ENCODE measurements around the gene DLX3.
A peak's percentile ranks its signal among the peaks of the same experiment; 100 is the strongest.
"Not testable (repeated sequence)": the region's sequence is repeated elsewhere in the genome, so short reads cannot be mapped to it uniquely, and the experiment has no call there.

Gene DLX3

DNA sequence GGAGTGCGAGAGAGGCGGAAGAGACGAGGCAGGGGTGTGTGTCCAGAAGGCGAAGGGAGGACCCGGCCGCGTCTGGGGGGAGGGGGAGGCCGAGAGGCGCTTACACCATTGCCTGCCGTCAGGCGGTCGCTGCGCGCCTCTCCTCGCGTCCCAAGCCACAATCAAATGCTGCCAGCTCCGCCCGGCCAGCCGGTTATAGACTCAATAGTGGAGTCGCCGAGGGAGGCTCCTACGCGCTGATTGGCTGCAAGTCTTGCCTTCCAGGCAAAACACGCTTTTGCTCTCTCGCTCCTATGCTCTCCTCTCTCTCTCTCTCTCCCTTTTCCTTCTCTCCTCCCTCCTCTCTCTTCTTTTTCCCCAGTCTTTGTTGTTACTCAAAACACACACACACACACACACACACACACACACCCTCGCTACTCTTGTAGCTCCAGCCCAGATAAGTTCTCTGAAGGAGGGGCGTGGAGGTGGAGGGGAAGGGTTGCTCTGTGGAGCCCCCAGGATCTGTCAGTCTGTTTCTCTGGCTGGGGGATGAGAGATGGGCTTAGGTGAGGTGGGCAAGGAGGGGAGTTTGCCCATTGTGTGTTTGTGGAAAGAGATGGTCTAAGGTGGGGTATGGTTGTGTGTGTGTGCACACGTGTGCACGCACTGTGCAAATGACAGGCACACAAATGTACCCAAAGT is at the start of gene DLX3:
TSS of gene DLX3 (minus strand) at position 170 of the 684 bp plus-strand sequence. CDS start 226 bp downstream, outside the sequence.
- DNase-seq (ENCODE audit: low read depth in 2 of 2), result no peak

- DNase-seq (ENCODE audit: low read depth in 2 of 2), result no peak
These were observed 49.5 kb upstream of the DLX3 start for GRCh38 chr17:50044483-50044882.

- DNase-seq (ENCODE audit: low read depth in 2 of 2), result no peak
These were observed 48.5 kb upstream of the DLX3 start for GRCh38 chr17:50043290-50044148.

DNA sequence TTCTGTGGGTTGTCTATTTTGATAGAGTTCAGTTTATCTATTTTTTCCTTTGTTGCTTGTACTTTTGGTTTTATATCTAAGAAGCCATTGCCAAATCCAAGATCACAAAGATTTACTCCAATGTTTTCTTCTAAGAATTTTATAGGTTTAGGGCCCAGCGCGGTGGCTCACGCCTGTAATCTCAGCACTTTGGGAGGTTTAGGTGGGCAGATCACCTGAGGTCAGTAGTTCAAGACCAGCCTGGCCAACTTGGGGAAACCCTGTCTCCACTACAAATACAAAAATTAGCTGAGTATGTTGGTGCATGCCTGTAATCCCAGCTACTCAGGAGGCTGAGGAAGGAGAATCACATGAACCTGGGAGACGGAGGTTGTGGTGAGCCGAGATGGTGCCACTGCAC is 47.2 kb upstream of the DLX3 start:
- no peak for DNase-seq (ENCODE audit: low read depth in 2 of 2)

DNA sequence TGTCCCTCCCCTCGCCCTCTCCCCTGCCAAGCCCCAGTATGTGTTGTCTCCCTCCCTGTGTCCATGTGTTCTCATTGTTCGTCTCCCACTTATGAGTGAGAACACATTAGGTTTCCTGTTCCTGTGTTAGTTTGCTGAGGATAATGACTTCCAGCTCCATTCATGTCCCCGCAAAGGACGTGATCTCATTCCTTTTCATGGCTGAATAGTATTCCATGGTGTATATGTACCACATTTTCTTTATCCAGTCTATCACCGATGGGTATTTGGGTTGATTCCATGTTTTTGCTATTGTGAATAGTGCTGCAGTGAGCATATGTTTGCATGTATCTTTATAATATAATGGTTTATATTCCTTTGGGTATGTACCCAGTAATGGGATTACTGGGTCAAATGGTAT is 45.5 kb upstream of the DLX3 start:
- DNase-seq (ENCODE audit: low read depth in 2 of 2), result not testable (repeated sequence)

- DNase-seq (ENCODE audit: low read depth in 2 of 2), result no peak
These were observed 44.0 kb upstream of the DLX3 start for GRCh38 chr17:50039058-50039457.

- DNase-seq (ENCODE audit: low read depth in 2 of 2), result no peak
These were observed 42.5 kb upstream of the DLX3 start for GRCh38 chr17:50037321-50038107.

DNA sequence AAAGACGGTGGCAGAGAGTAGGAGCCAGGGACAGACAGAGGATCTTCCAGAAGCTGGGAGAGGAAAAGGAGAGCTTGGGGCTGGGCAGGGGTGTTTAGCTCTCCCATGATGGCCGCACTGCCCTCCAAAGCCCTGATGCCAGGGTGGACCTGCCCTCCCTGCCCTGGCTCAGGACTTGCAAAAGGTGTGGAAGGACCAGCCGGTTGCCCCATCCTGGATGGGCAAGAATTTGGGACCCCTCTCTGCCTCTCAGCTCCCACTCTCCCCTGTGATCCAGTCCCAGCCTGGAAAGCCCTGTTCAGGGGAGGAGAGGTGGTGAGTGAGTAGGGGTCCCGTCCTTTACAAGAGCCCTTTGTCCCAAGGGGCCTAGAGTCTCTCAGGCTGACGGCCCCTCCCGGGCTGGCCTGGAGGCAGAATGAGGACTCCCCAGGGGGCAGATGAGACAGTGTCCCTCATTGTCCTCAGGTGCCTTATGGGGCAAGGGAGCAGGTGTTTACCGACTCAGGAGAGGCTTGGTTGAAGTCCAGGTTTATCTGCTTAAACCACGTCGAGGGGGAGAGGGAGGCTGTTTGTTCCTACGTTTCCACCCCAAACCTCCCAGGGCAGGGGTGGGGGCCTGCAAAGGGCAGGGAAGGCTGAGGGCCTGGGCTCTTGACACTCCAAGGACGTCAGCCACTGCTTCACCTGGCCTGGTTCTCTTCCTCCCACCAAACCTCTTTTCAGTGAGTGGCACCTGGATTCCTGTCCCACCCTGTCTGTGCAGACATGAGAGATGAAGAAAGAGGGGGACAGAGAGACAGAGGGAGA is 41.6 kb upstream of the DLX3 start:
- no peak for DNase-seq (ENCODE audit: low read depth in 2 of 2)

- no peak for DNase-seq (ENCODE audit: low read depth in 2 of 2)
These were observed 40.9 kb upstream of the DLX3 start for GRCh38 chr17:50035945-50036344.

GRCh38 chr17:50035421-50035879 is 40.4 kb upstream of the DLX3 start:
- no peak for DNase-seq (ENCODE audit: low read depth in 2 of 2)

DNA sequence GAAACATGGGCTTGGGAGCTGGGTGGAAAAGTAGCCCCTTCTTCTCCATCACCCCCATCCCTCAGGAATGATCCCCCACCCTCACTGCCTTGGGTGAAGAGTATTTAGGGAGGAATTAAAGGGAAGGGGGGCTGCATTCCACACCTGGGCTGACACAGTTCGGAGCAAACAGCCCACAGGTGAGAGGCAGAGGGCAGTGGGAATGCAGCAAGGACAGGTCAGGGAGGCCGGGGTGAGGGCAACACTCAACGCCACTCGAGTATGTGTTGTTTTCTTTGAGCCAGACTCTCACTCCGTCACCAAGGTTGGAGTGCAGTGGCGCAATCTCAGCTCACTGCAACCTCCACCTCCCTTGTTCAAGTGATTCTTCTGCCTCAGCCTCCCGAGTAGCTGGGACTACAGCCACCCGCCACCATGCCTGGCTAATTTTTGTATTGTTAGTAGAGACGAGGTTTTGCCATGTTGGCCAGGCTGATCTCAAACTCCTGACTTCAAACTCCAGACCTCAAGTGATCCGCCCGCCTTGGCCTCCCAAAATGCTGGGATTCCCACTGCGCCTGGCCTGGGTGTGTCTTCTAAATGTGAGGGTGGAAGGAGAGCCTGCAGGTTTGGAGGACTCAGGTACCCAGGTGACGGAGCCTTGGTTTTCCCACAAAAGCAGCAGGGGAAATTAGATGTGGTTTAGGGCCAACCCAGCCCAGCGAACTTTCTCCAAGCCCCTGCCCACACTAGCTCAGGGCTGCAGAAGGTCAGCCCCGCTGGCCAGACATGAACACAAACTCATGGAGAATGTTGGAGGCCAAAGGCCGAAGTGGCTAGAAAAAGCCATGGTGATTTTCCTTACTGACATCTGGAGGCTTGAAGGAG is 39.7 kb upstream of the DLX3 start:
- DNase-seq (ENCODE audit: low read depth in 2 of 2), result no peak

- DNase-seq (ENCODE audit: low read depth in 2 of 2), result no peak
These were observed 38.3 kb upstream of the DLX3 start for GRCh38 chr17:50033316-50033715.

GRCh38 chr17:50029185-50029584 is 34.2 kb upstream of the DLX3 start:
- DNase-seq (ENCODE audit: low read depth in 2 of 2), result no peak

DNA sequence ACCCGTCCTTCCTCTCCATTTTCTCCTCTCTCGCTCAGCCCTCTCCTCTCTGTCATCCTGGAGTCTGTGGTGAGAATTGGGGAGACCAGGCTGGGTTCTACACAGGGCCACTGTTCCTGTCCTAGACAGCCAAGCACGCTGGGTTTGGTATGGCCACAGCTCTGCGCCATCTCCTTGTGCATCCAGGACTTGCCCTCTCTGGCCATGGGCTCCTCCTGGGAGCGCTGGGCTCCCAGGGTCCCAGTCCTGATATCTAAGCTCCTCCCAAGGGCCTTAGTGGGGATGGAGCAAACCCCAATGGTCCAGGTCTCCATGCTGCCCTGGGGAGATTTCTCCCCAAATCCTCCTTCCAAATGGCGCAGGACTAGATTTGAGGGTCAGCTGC is 33.7 kb upstream of the DLX3 start:
- no peak for DNase-seq (ENCODE audit: low read depth in 2 of 2)

GRCh38 chr17:50027881-50028735 is 33.1 kb upstream of the DLX3 start:
- DNase-seq (ENCODE audit: low read depth in 2 of 2), result no peak

DNA sequence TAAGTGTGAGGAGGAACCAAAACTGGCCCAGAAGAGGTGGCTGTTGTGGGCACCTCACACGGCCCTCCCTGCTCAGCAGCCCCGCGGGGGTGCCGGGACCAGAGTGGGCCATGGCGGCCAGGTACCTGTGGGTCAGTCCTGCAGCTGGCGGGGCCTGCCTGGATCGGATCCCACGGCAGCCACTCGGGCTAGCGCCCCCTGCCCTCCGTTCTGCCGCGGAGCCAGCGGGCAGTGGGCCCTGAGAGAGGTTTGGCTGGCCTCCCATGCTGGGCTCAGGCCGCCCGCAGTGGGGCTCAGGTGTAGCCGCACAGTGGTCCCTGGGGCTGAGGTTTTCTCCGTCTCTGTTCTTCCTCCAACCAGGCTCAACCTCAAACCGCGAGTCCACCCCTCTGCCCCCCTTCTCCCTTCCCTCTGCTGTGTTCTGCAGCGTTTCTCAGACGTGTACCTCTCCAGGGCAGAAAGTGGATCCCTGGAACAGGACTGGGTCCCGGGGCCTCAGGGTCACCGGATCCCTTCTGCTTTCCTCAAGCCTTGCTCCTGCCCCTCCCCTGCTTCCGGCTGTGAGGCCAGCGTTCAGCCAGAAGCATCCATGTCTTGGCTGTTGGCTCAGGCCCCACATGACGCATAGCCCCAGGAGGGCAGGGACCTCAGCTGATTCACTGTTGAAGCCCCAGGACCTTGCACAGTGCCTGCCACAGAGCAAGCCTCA is 32.3 kb upstream of the DLX3 start:
- DNase-seq (ENCODE audit: low read depth in 2 of 2), result no peak

GRCh38 chr17:50026837-50027171 is 31.8 kb upstream of the DLX3 start:
- peak; percentile 77 to 79 for DNase-seq (ENCODE audit: low read depth in 2 of 2)

DNA sequence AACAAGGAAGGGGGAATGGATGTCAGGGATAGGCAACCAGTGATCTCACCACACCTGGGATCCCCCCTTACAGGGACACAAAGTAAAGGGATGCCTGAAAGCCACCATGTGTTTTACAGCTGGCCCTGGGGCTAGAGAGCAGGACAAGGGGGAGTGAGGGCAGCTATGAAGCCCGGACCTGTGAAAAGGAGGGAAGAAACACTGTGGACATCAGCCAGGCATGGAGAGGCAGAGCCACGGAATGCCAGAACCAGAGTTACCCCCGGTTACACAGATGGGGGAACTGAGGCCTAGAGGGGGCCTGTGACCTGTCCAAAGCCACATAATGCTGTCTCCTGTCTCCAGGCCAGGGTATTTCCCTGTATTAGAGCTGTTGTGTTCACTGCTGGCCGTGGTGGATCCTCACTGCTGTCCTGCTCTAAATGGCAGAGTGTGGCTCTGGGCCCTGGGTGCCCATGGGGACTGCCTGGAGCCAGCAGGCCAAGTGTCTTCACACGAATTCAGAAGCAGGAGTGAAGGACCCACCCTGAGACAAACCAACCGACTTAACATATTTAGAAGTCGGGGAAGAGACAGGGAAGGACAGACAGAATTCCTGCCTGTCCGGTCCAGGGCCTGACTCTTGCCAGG is 31.1 kb upstream of the DLX3 start:
- no peak for DNase-seq (ENCODE audit: low read depth in 2 of 2)

DNA sequence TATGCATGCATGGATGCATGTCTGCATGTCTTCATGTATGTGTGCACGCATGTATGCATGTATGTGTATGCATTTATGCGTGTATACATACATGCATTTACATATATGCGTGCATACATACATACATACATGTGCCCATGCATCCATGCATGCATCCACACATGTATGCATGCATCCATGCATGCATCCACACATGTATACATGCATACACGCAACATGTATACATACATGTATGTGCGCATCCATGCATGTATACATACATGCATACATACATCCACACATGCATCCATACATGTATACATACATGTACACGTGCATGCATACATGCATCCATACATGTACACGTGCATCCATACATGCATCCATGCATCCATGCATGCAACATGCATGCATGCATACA is 29.8 kb upstream of the DLX3 start:
- no peak for DNase-seq (ENCODE audit: low read depth in 2 of 2)
